Measurements from ENCODE around the gene PPP1R3G.

Gene PPP1R3G

DNA sequence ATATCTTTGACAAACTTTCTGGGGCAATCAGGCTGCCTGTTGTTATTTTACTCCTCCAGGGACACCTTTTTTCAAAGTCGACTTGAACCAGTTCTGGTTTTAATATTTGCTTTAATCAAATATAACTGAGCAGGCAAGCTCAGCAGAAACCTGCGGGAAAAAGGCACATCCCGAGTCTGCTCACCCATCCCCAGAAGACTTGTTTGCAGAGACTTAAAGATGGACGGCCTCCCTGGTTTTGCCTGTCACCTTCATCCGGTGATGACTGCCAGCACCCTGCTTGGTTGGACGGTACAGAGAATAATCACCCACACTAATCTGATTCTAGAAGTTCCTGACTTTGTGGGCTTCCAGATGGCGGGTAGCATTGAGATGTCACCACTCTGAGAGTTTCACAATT lies 36.8 kb downstream of the PPP1R3G start:
- DNase-seq = no peak

DNA sequence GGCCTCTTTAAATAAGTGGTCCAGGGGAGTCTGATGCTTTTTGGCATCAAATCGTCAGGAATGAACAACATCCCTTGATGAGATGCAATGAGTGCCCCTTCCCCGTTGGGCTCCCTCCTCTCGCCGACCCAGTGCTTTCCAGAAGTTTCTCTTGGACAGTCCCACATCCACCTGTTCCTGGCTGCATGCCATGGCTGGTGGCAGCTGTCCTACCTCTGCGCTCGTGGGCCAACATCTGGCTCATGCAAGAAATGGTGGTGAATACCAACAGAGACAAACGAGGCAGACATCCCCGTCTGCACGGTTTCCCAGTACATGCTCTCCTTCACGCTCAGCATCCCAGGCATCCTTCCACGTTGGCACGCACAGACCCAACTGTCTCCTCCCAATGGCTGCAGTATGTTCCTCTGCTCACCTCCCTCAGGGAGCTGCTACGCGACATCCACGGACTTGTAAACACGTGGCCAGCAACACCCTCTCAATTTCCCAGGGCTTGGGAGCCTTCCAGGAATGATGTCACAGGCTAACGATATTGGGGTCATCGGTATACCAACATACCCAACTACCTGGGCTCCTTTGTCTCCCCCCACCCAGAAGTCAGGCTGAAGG lies 37.5 kb downstream of the PPP1R3G start:
- DNase-seq = no peak

DNA sequence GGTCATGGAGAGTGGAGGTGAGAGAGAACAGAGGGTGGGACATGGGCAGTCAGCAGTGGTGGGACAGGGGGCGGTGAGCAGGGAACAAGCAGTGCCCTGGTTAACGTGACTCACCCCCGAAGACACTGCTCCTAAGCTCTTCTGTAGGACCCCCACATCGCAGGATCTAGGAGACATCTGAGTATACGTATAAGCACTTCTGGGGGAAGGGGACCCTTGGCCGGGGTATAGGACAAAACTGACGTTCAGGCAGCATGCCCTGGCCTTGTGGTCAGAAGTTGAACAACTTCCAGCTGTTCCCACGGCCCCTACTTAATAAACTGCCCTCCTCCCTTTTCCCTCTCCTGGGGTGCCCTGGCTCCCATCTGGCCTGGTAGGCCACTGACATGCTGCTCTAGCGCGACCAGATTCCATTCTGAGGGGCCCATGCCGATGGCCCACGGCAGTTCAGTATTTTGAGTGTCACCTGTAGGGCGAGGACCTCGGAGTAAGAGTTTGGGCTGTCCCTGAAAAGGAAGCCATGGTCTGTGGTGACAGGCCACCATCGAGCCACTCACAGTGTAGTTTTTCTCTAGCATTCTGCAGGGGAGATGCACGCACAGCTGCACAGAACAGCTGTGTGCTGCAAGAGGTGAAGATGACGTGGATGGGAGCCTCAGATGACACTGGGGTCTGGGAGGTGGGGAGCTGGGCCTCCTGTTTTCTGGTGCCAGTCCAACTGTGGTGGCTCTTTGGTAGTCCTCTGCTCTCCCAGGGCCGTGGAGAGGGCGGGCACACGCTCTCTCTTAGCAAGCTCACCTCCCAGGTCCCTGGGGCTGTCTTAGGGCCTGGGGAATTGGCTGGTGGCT lies 38.4 kb downstream of the PPP1R3G start:
- no peak for DNase-seq

DNA sequence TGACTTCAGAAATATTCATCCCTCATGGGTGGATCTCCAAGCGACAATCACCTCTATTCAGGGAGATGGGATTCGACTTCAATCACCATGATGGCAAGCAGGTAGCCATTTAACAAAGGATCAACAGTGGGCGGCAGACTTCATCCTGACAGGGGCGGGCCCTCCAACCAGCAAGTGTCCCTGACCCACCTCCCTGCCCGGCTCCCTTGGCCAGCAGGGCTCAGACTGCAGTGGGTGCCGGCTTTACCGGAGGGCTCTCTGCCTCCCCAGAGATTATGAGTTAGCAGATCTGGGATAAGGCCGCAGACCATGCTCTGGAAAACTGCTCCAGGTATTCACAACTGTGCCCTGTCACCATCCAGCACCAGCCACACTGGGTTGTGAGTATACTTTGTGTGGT lies 39.4 kb downstream of the PPP1R3G start:
- no peak for DNase-seq

DNA sequence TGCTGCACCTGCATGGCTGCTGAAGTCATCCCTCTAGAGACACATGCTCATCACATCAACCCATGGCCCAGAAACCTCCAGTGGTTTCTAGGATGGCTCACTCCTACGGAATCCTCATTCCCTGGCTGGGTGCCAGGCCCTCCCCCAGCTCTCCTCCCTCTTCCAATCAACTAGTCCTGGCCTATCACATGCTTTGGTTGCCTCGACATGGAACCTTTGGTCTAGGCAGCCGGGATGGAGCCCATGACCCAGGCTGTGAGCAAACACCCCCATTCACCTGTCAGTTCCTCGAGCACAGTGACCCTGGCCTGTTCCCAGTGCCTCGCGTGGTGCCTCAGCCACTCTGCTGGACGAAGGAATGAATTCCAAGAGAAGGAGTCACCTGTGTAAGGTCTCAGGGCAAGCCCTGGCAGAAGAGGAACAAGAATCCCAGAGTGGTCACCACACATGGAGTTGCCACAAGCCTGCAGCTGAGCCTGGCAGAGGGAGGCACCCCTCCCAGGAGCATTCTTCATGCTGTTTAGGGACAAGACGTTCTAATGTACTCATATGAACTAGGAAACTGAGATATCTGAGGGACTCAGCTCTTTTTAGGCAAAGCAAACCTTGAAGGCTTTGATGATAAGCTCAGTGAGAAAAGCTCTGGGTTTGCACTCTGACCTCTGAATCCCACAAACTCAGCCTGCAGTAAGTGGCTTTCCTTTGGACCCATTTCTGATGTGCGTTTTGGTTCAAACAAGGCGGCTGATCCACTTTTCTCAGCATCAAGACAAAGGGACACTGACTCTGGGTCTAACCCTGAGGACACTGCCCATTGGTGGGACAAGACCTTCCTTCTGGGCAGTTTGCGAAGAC lies 40.2 kb downstream of the PPP1R3G start:
- no peak for DNase-seq

DNA sequence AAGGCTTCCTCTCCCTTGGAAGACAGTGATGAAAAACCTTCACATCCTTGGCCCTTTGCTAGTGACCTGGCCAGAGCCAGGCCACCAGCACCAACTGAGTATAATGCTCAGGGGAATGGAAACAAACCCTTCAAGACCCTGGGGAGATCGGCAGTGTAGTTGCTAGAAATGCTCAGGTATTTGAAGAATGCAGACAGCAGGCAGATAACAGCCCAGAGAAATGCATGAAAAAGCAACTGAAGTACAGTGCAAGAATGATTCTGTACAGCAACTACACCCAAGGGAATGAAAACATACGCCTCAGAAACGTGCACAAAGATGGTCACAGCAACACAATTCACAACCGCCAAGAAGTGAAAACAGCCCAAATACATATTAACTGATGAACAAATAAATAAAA lies 41.1 kb downstream of the PPP1R3G start:
- no peak for DNase-seq

DNA sequence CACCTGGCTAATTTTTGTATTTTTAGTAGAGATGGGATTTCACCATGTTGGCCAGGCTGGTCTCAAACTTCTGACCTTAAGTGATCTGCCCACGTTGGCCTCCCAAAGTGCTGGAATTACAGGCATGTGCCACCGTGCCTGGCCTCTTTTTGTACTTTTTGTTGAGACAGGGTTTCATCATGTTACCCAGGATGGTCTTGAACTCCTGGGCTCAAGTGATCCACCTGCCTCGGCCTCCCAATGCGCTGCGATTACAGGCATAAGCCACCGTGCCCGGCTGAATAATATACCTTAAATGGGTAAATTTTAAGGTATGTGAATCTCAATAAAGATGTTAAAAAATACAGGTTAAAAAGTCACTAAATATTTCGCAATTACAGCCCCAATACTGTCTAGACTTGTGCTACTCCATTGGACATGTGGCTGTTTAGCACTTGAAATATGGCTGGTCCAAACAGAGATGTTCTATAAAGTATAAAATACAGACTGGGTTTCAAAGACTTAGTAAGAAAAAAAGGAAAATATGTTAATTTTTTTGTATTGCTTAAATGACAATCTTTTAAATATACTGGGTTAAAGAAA lies 42.1 kb downstream of the PPP1R3G start:
- DNase-seq = no peak

DNA sequence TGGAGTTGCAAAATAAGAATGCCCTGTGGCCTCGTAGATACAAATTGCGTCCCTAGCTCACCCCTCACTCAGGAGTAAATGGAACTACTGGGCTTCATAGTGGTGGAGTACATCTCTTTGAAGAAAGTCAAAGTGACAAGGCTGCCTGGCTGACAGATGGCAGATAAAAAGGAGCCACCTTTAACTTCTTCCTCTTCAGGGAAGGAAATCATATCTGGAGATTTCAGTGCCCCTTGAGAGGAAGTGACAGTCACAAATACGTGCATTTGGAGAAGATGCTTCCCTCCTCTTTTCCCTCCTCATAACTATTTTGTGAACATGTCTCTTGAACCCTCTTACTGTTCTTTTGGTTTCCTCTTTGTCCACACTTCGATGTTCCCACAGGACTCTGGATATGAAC lies 43.2 kb downstream of the PPP1R3G start:
- peak in 1 of 2 experiments; percentile 4 for DNase-seq

DNA sequence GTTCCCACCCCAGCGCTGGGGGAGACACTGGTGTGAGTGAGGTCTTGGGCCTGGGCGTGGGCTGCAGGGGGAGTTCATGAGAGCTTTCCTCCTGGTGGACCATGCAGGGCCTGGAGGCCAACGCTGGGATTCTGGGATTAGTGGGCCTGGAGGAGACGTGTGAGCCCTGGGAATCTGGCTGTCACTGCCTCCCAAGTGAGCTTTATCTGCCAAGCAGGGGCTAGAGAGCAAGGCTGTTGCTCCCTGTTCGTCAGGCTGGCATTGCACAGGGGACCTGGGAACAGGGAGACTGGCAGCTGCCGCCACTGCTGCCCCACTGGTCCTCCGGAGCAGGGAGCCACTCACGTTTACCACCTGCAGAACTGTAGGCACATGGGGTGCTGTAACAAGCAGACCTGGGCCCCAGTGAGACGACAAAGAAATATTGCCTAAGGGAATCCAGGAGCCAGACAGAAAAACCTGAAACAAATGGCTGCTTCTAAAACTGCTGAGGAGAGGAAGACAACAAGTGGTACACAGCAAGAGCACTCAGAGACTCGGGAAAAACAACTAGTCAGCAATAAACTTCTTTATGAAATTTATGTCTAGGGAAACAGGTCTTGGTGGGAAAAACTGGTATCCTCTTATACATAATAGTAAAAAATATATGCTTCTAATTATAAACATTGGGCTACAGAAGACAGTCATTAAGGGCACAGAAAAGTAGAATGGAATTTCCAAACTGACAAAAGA lies 45.2 kb downstream of the PPP1R3G start:
- no peak for DNase-seq

DNA sequence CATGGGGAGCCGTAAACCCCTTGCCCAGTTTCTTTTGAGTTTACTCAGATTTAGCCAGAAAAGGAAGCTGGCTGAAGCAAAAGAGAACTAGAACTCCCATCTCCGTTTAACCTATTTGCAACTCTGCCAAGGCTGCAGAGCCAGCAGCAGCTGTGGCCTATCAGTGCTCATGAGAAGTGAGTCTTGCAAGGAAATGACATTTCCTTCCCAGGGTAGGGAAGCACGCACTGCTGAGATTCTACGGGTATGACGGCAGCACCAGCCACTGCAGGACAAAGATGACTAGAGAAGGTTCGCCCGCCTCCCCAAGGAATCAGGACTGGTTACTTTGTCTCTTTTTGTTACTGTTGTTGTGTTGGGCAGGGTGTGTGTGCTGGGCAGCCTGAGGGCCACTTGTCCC lies 47.6 kb downstream of the PPP1R3G start:
- DNase-seq = no peak

DNA sequence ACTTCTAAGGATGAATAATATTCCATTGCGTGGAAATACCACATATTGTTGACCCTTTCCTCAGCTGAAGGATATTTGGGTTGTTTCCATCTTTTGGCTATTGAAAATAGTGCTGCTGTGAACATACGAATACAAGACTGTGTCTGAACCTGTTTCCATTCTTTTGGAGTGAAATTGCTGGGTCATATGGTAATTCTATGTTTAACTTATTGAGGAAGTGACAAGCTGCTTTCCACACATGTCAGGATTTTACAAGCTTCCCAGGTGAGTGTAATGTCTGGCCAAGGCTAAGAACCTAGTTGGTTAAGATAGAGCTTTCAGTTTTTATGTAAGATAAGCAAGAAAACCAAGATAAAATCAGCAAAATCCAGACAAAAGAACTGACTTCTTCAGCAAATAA lies 48.8 kb downstream of the PPP1R3G start:
- no peak for DNase-seq

DNA sequence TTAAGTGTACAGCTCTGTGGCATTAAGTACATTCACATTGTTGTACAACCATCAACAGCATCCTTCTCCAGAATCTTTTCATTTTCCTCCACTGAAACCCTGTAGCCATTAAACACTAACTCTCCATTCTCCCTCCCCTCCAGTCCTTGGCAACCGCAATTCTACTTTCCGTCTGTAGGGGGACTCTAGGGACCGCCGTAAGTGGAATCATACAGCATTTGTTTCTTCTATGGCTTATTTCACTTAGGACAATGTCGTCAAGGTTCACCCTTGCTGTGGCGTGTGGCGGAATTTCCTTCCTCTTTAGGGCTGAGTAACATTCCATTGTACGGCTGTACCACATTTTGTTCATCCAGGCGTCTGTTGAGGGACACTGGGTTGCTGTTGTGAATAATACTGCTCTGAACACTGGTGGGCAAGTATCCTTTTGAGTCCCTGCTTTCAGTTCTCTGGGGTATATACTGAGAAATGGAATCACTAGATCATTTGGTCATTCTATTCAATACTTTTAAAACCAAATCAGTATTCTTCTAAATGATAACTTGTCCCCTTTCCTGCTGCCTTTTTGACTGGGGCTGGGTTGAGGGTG lies 50.7 kb downstream of the PPP1R3G start:
- DNase-seq = peak; percentile 46 to 47

DNA sequence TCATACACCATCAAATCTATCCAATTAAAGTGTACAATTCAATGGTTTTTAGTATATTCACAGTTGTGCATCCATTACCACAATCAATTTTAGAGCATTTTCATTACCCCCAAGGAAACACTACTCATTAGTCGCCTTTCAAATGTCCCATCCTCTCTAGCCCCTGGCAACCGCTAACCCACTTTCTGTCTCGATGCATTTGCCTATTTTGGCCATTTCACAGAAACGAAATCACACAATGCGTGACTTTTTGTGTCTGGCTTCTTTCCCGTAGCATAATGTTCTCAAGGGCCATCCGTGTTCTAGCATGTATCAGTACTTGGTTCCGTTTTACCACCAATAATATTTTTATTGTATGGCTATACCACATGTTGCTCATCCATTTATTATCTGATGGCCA lies 51.7 kb downstream of the PPP1R3G start:
- DNase-seq = no peak
